ENCODE results near the gene MICAL1. TPM values are rescaled to one million over a fixed set of nuclear protein-coding genes. Genes with fewer than 3 reads are reported as not detected.
A peak's percentile ranks its signal among the peaks of the same experiment; 100 is the strongest.

The MICAL1 gene
- total RNA-seq (2014; rRNA removed; shearing (Covaris generic)) = 45.7 and 51.9 TPM in 2 replicates

- Histone ChIP-seq H3K4me3 (peak within 1 kb of the TSS; percentile 96), H3K27ac (peak within 1 kb of the TSS; percentile 75), H3K9me3 (replicated peaks) (no peaks in the 10 kb centered on the region), H3K27me3 (replicated peaks) (no peaks in the 10 kb centered on the region), H3K36me3 (peaks cover 42% of the 10 kb centered on the region), H3K4me1 (replicated peaks) (peaks cover 19% of the 10 kb centered on the region)
- DNase-seq (ENCODE audit: low read depth in 1 of 2, low spot score in 2 of 2) = peak; percentile 79 to 81
Measured at GRCh38 chr6:109455437-109456110, at the start of gene MICAL1. TSS of gene MICAL1 (minus strand) at chr6:109455772. CDS start at chr6:109454196, 1,576 bp downstream.

GRCh38 chr6:109503327-109504224, 48.0 kb upstream of the MICAL1 start:
- Histone ChIP-seq H3K4me3 (no peak overlapping the region), H3K27ac (no peak overlapping the region), H3K36me3 (no peaks in the 10 kb centered on the region), H3K9me3 (replicated peaks) (no peaks in the 10 kb centered on the region), H3K27me3 (replicated peaks) (no peaks in the 10 kb centered on the region; the same call in 1 of the 2 replicates), H3K4me1 (replicated peaks) (peaks cover 32% of the 10 kb centered on the region)
- DNase-seq (ENCODE audit: low read depth in 1 of 2, low spot score in 2 of 2) = peak in 1 of 2 experiments; percentile 53

GRCh38 chr6:109498936-109499335, 43.4 kb upstream of the MICAL1 start:
- H3K27me3 ChIP-seq (replicated peaks) = no peaks in the 10 kb centered on the region
- no peak overlapping the region for H3K4me3 ChIP-seq
- DNase-seq (ENCODE audit: low read depth in 1 of 2, low spot score in 2 of 2) = no peak
- H3K9me3 ChIP-seq (replicated peaks) = no peaks in the 10 kb centered on the region
- H3K27ac ChIP-seq = no peak overlapping the region
- no peaks in the 10 kb centered on the region for H3K36me3 ChIP-seq
- peaks cover 41% of the 10 kb centered on the region for H3K4me1 ChIP-seq (replicated peaks)

GRCh38 chr6:109498052-109498451, 42.5 kb upstream of the MICAL1 start:
- H3K27ac ChIP-seq = no peak overlapping the region
- H3K9me3 ChIP-seq (replicated peaks) = no peaks in the 10 kb centered on the region
- no peak for DNase-seq (ENCODE audit: low read depth in 1 of 2, low spot score in 2 of 2)
- no peaks in the 10 kb centered on the region for H3K27me3 ChIP-seq (replicated peaks)
- H3K36me3 ChIP-seq = no peaks in the 10 kb centered on the region
- no peak overlapping the region for H3K4me3 ChIP-seq
- H3K4me1 ChIP-seq (replicated peaks) = peaks cover 34% of the 10 kb centered on the region

- Histone ChIP-seq H3K4me1 (replicated peaks) (peaks cover 26% of the 10 kb centered on the region), H3K9me3 (replicated peaks) (no peaks in the 10 kb centered on the region), H3K27ac (no peak overlapping the region), H3K27me3 (replicated peaks) (no peaks in the 10 kb centered on the region), H3K4me3 (no peak overlapping the region), H3K36me3 (no peaks in the 10 kb centered on the region)
- no peak for DNase-seq (ENCODE audit: low read depth in 1 of 2, low spot score in 2 of 2)
Measured at GRCh38 chr6:109496036-109496772, 40.6 kb upstream of the MICAL1 start.

GRCh38 chr6:109493865-109494264, 38.3 kb upstream of the MICAL1 start:
- Histone ChIP-seq H3K9me3 (replicated peaks) (no peaks in the 10 kb centered on the region), H3K27me3 (replicated peaks) (no peaks in the 10 kb centered on the region), H3K36me3 (no peaks in the 10 kb centered on the region), H3K4me3 (no peak overlapping the region), H3K27ac (no peak overlapping the region), H3K4me1 (replicated peaks) (peaks cover 15% of the 10 kb centered on the region)
- no peak for DNase-seq (ENCODE audit: low read depth in 1 of 2, low spot score in 2 of 2)

- Histone ChIP-seq H3K27ac (no peak overlapping the region), H3K4me3 (no peak overlapping the region)
Measured at GRCh38 chr6:109491207-109491938, 35.8 kb upstream of the MICAL1 start.

GRCh38 chr6:109490713-109491112, 35.1 kb upstream of the MICAL1 start:
- Histone ChIP-seq H3K9me3 (replicated peaks) (no peaks in the 10 kb centered on the region), H3K27ac (no peak overlapping the region), H3K27me3 (replicated peaks) (no peaks in the 10 kb centered on the region), H3K4me3 (no peak overlapping the region), H3K36me3 (no peaks in the 10 kb centered on the region), H3K4me1 (replicated peaks) (0 out of 2 replicates have a peak, but pooled peaks cover 4% of the 10 kb centered on the region)
- no peak for DNase-seq (ENCODE audit: low read depth in 1 of 2, low spot score in 2 of 2)

More at GRCh38 chr6:109491207-109491938, 35.8 kb upstream of the MICAL1 start:
- Histone ChIP-seq H3K27me3 (replicated peaks) (no peaks in the 10 kb centered on the region), H3K4me1 (replicated peaks) (peaks cover 8% of the 10 kb centered on the region), H3K36me3 (no peaks in the 10 kb centered on the region), H3K9me3 (replicated peaks) (no peaks in the 10 kb centered on the region)
- no peak for DNase-seq (ENCODE audit: low read depth in 1 of 2, low spot score in 2 of 2)

- Histone ChIP-seq H3K36me3 (peaks cover 3% of the 10 kb centered on the region), H3K4me3 (no peak overlapping the region), H3K4me1 (replicated peaks) (peaks cover 9% of the 10 kb centered on the region), H3K9me3 (replicated peaks) (no peaks in the 10 kb centered on the region), H3K27ac (no peak overlapping the region), H3K27me3 (replicated peaks) (no peaks in the 10 kb centered on the region)
- DNase-seq (ENCODE audit: low read depth in 1 of 2, low spot score in 2 of 2) = no peak
Measured at GRCh38 chr6:109488001-109488400, 32.4 kb upstream of the MICAL1 start.

- Histone ChIP-seq H3K4me3 (no peak overlapping the region), H3K36me3 (peaks cover 16% of the 10 kb centered on the region), H3K27ac (no peak overlapping the region), H3K9me3 (replicated peaks) (no peaks in the 10 kb centered on the region), H3K4me1 (replicated peaks) (peaks cover 17% of the 10 kb centered on the region), H3K27me3 (replicated peaks) (no peaks in the 10 kb centered on the region)
- DNase-seq (ENCODE audit: low read depth in 1 of 2, low spot score in 2 of 2) = no peak
Measured at GRCh38 chr6:109486068-109486467, 30.5 kb upstream of the MICAL1 start.

GRCh38 chr6:109485266-109485935, 29.8 kb upstream of the MICAL1 start:
- Histone ChIP-seq H3K27ac (no peak overlapping the region), H3K9me3 (replicated peaks) (no peaks in the 10 kb centered on the region), H3K4me3 (no peak overlapping the region), H3K27me3 (replicated peaks) (no peaks in the 10 kb centered on the region), H3K36me3 (peaks cover 23% of the 10 kb centered on the region), H3K4me1 (replicated peaks) (peaks cover 22% of the 10 kb centered on the region)
- no peak for DNase-seq (ENCODE audit: low read depth in 1 of 2, low spot score in 2 of 2)

- H3K4me3 ChIP-seq = no peak overlapping the region
- no peak for DNase-seq (ENCODE audit: low read depth in 1 of 2, low spot score in 2 of 2)
- peaks cover 27% of the 10 kb centered on the region for H3K4me1 ChIP-seq (replicated peaks)
- no peaks in the 10 kb centered on the region for H3K9me3 ChIP-seq (replicated peaks)
- peaks cover 33% of the 10 kb centered on the region for H3K36me3 ChIP-seq
- no peaks in the 10 kb centered on the region for H3K27me3 ChIP-seq (replicated peaks)
- H3K27ac ChIP-seq = no peak overlapping the region
Measured at GRCh38 chr6:109484122-109484521, 28.6 kb upstream of the MICAL1 start.

GRCh38 chr6:109483735-109484057, 28.1 kb upstream of the MICAL1 start:
- peak in 1 of 2 experiments; percentile 51 for DNase-seq (ENCODE audit: low read depth in 1 of 2, low spot score in 2 of 2)
- H3K36me3 ChIP-seq = peaks cover 37% of the 10 kb centered on the region
- no peak overlapping the region for H3K27ac ChIP-seq
- peaks cover 31% of the 10 kb centered on the region for H3K4me1 ChIP-seq (replicated peaks)
- H3K9me3 ChIP-seq (replicated peaks) = no peaks in the 10 kb centered on the region
- H3K27me3 ChIP-seq (replicated peaks) = no peaks in the 10 kb centered on the region
- peak overlapping the region; percentile 38 for H3K4me3 ChIP-seq

Measured in SJSA1 (cell line).